ENCODE measurements around the gene HCN1.

GRCh38 chr5:45691656-45692055 lies 4.5 kb downstream of the HCN1 start:
- TF ChIP-seq CTCF (IDR thresholded peaks at IDR 0.05) (no peak), POLR2A (IDR thresholded peaks at IDR 0.05) (no peak)
